GM10266 (cell line): ENCODE data around the gene DOCK6.

Experiments
- DNase-seq: peaks from one replicate; pipeline ENCODE4 v3.0.0; 2012; ENCODE audit errors: extremely low spot score
- CTCF ChIP-seq: IDR thresholded peaks from 2 replicates; pipeline ENCODE4 v1.5.1; 2012; ENCODE audit warnings: mild to moderate bottlenecking, low read depth; ENCODE audit not compliant: control insufficient read depth, insufficient read depth; ENCODE audit errors: missing control alignments

DOCK6 gene

GRCh38 chr19:11265177-11265784 is 3.0 kb upstream of the DOCK6 start:
- DNase-seq, result no peak
- no peak for TF ChIP-seq CTCF

GRCh38 chr19:11264452-11265176 is 2.3 kb upstream of the DOCK6 start:
- DNase-seq, result no peak
- no peak for TF ChIP-seq CTCF

- DNase-seq, result no peak
- no peak for TF ChIP-seq CTCF
Measured at GRCh38 chr19:11263726-11264125, 1.4 kb upstream of the DOCK6 start.

- DNase-seq, result no peak
- TF ChIP-seq CTCF, result no peak
Measured at GRCh38 chr19:11261431-11261970, 823 bp downstream of the DOCK6 start.

- no peak for DNase-seq
- TF ChIP-seq CTCF, result no peak
Measured at GRCh38 chr19:11260996-11261395, 1.3 kb downstream of the DOCK6 start.

- no peak for TF ChIP-seq CTCF
- DNase-seq, result no peak
Measured at GRCh38 chr19:11257846-11258380, 4.4 kb downstream of the DOCK6 start.

- DNase-seq, result no peak
- no peak for TF ChIP-seq CTCF
Measured at GRCh38 chr19:11256189-11256588, 6.1 kb downstream of the DOCK6 start.
